HG02571 (cell line): Measurements from ENCODE around the gene PYDC1.
"Not testable (repeated sequence)": the region's sequence is repeated elsewhere in the genome, so short reads cannot be mapped to it uniquely, and the experiment has no call there.

Source experiments
- ATAC-seq: cut with Tn5 transposase; IDR thresholded peaks from one replicate; pipeline ENCODE4 v1.9.1; 2021; ENCODE audit warnings: mild to moderate bottlenecking, moderate library complexity; ENCODE audit not compliant: unreplicated experiment

The PYDC1 gene

DNA sequence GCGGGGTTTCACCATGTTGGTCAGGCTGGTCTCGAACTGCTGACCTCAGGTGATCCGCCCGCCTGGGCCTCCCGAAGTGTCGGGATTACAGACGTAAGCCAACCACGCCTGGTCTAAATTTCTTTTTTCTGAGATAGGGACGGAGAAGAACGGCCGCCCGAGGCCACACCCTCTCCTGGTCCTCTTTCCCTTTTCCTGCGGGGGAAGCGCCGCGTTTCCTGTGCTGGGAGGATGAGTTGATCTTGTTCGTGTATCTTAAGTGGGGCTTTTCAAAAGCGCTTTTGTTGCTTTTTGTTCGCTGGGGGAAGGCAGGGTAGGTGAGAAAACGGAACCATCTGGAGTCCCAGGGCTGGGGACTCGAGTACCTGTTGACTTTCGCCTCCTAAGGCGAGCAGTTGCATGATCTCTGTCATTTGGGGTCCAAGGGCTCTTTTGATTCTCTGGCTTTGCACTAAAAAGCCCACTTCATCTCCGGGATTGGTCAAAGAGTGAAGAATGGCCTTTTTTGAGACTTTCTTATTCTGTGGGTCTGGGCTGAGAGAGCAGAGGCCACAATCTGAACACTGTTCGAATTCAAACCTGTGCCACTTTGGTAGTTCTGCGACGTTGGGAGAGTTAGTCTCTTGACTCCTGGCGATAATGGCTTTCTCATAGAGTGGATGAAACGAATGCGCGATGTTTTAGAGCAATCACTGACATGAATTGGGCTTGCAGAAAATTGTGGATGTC lies 35.7 kb downstream of the PYDC1 start:
- no peak for ATAC-seq

DNA sequence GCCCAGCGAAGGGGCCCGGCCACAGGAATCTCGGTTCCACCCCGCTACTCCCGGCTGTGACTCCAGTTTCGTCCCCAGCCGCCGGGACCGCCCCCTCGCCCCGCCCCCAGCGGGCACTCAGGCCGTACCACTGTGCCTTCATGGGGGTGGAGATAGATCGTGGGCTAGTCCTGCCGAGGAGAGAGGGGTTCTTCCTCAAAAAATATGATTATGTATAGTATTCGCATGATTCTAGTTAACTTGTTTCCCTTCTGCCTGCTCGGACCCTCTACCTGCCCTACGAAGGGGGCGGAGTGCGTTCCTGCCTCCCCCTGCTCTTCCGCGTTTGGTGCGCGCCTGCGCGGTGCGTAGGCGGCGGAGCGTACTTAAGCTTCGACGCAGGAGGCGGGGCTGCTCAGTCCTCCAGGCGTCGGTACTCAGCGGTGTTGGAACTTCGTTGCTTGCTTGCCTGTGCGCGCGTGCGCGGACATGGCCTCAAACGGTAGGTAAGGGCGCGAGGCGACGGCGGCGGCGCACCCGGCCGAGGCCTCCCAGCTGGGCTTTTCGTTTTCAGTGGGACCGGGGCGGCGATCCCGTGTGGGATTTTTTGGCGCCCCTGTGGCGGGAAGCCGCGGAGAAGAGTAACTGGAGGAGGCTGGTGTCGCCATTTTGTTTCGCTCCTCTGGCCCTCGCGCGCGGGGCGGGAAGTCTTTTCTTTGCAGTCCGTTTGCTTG lies 37.0 kb downstream of the PYDC1 start, which contains the start of gene FUS:
Gene FUS (plus strand): TSS at position 393 of the 713 bp plus-strand sequence. CDS start 76 bp downstream, at position 469.
- ATAC-seq = peak; percentile 54

GRCh38 chr16:31179219-31179746 lies 37.7 kb downstream of the PYDC1 start:
- ATAC-seq = no peak

GRCh38 chr16:31177136-31177535 lies 39.8 kb downstream of the PYDC1 start:
- ATAC-seq = no peak

DNA sequence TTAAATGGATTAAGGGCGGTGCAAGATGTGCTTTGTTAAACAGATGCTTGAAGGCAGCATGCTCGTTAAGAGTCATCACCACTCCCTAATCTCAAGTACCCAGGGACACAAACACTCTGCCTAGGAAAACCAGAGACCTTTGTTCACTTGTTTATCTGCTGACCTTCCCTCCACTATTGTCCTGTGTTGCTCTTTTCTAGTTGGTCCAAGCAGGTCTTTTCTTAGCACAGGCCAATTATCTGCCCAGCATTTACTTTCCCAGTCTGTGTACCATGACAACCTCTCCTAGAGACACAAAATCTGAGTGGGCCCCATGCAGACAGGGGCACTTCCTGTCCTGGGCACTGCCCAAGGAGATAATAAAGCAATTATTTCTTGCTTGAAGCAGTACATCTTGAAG lies 46.9 kb downstream of the PYDC1 start:
- ATAC-seq = not testable (repeated sequence)

- ATAC-seq = no peak
Measured at GRCh38 chr16:31168848-31169247, 48.1 kb downstream of the PYDC1 start.

DNA sequence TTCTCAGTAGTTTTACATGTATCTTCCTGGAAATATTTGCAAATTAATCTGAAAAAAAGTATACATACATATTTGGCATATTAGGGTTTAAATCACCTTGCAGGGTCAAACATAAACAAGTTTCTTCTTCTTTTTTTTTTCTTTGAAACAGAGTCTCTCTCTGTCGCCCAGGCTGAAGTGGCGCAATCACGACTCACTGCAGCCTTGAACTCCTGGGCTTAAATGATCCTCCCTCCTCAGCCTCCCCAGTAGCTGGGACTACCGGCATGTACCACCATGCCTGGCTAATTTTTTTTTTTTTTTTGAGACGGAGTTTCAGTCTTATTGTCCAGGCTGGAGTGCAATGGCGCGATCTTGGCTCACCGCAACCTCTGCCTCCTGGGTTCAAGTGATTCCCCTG lies 49.6 kb downstream of the PYDC1 start:
- ATAC-seq = no peak
